PC-9 (cell line): ENCODE measurements around the gene ATN1. TPM values are rescaled to one million over a fixed set of nuclear protein-coding genes. Genes with fewer than 3 reads are reported as not detected.

Experiments used
- BruUV-seq: library from RNA; stranded (reverse); fragments of 400-500 nt; replicated peaks from 2 replicates; lab custom pipeline; 2021; lab: Mats Ljungman, UMichigan
- CTCF ChIA-PET: fragments of 300-600 bp; sonication (Branson Sonifier 250); formaldehyde crosslinking; loops from one replicate; lab custom pipeline; 2022; ENCODE audit warnings: antibody characterized with exemption; lab: Charles Lee
- POLR2A ChIA-PET: fragments of 300-600 bp; sonication (Branson Sonifier 250); formaldehyde crosslinking; loops from one replicate; lab custom pipeline; 2022; ENCODE audit warnings: antibody characterized with exemption; ENCODE audit not compliant: unreplicated experiment; lab: Charles Lee
- DNase-seq, 2 experiments: peaks; one replicate each; pipeline versions ENCODE4 v3.0.0 to v3.0.0-alpha.2; 2015 to 2022; ENCODE audit warnings: mixed read lengths in 1 of 2
- H2AFZ ChIP-seq: fragments of 200-600 bp; sonication (generic); 2 replicates; pipeline ENCODE4 v1.8.1; 2017; ENCODE audit warnings: antibody characterized with exemption
- H3F3A ChIP-seq: fragments of 200-600 bp; sonication (generic); 2 replicates; pipeline ENCODE4 v1.8.1; 2017; ENCODE audit warnings: antibody characterized with exemption, mild to moderate bottlenecking, low read depth; ENCODE audit not compliant: insufficient read depth
- H3K27ac ChIP-seq: fragments of 200-600 bp; sonication (generic); 2 replicates; pipeline ENCODE4 v1.6.1; 2016; ENCODE audit warnings: mixed run types
- H3K27me3 ChIP-seq: fragments of 200-600 bp; sonication (generic); 2 replicates; pipeline ENCODE4 v1.6.1; 2016; ENCODE audit warnings: low read depth, mixed run types; ENCODE audit not compliant: insufficient read depth
- H3K36me3 ChIP-seq: fragments of 200-600 bp; sonication (generic); 2 replicates; pipeline ENCODE4 v1.6.1; 2016; ENCODE audit warnings: low read depth, mixed run types
- H3K4me1 ChIP-seq: fragments of 200-600 bp; sonication (generic); replicated peaks from 2 replicates; pipeline ENCODE4 v1.6.1; 2016; ENCODE audit warnings: mixed run types; ENCODE audit not compliant: insufficient read depth
- H3K4me2 ChIP-seq: fragments of 200-600 bp; sonication (generic); 2 replicates; pipeline ENCODE4 v1.6.1; 2017; ENCODE audit warnings: mixed run types
- H3K4me3 ChIP-seq: fragments of 200-600 bp; sonication (generic); 2 replicates; pipeline ENCODE4 v1.6.1; 2016; ENCODE audit warnings: mixed run types
- H3K79me2 ChIP-seq: fragments of 200-600 bp; sonication (generic); 2 replicates; pipeline ENCODE4 v1.6.1; 2017; ENCODE audit warnings: low read depth, mixed run types
- H3K9me2 ChIP-seq: fragments of 200-600 bp; sonication (generic); 2 replicates; pipeline ENCODE4 v1.8.1; 2017; ENCODE audit warnings: mild to moderate bottlenecking; ENCODE audit not compliant: insufficient read depth
- H3K9me3 ChIP-seq: fragments of 200-600 bp; sonication (generic); 2 replicates; pipeline ENCODE4 v1.8.1; 2016; ENCODE audit warnings: low read depth; ENCODE audit not compliant: insufficient read depth
- H4K20me1 ChIP-seq: fragments of 200-600 bp; sonication (generic); 2 replicates; pipeline ENCODE4 v1.8.1; 2017; ENCODE audit not compliant: insufficient read depth
- CTCF ChIP-seq: fragments of 200-600 bp; sonication (generic); conservative IDR thresholded peaks from 2 replicates; pipeline ENCODE4 v1.6.1; 2017; ENCODE audit warnings: mixed run types, antibody characterized with exemption, mild to moderate bottlenecking, moderate library complexity
- EZH2 ChIP-seq: fragments of 200-600 bp; sonication (generic); IDR thresholded peaks from 2 replicates; pipeline ENCODE4 v1.8.0; 2017; ENCODE audit warnings: antibody characterized with exemption, low read depth
- intact Hi-C: fragments of 100-400 bp; cut with micrococcal nuclease; formaldehyde crosslinking; loops from one replicate; pipeline ENCODE4 v1.10.0; 2022; ENCODE audit not compliant: unreplicated experiment
- total RNA-seq: library from RNA; stranded (reverse); gene quantifications from 2 replicates; pipeline ENCODE4 v1.2.3, GENCODE V29; 2021

ATN1 gene
- total RNA-seq, 1 experiment from 2014 or later, result 158 TPM

- TF ChIP-seq CTCF (no peak), EZH2 (no peak)
Measured at GRCh38 chr12:6899837-6900519, 27.8 kb upstream of the ATN1 start.

GRCh38 chr12:6902448-6902847 lies 25.3 kb upstream of the ATN1 start:
- Histone ChIP-seq H3K79me2 (no peaks in the 10 kb centered on the region), H3K9me2 (no peaks in the 10 kb centered on the region), H2AFZ (no peak overlapping the region), H3F3A (peaks cover 35% of the 10 kb centered on the region; the same call in 1 of the 2 replicates), H3K4me1 (peaks cover 22% of the 10 kb centered on the region), H3K4me3 (no peak overlapping the region), H4K20me1 (no peaks in the 10 kb centered on the region), H3K27ac (no peak overlapping the region), H3K4me2 (no peak overlapping the region), H3K36me3 (no peaks in the 10 kb centered on the region), H3K9me3 (no peaks in the 10 kb centered on the region), H3K27me3 (no peaks in the 10 kb centered on the region)
- BruUV-seq, result no TSS peak
- TF ChIP-seq CTCF (no peak), EZH2 (no peak)
- intact Hi-C loops, result no loop called here
- CTCF ChIA-PET, result interaction anchor here (0.5 to 2.2 kb wide), 4 partner anchors 11 to 751 kb away, joined by 3 to 14 read pairs (median 8); no protein-coding TSS in a partner anchor
- DNase-seq, result no peak
- POLR2A ChIA-PET, result interaction anchor here (0.6 kb wide), 1 partner anchor 302 kb away, joined by 3 read pairs; no protein-coding TSS in a partner anchor

More at GRCh38 chr12:6899837-6900519, 27.8 kb upstream of the ATN1 start:
- Histone ChIP-seq H4K20me1 (no peaks in the 10 kb centered on the region), H3K4me3 (no peak overlapping the region), H2AFZ (no peak overlapping the region), H3K4me1 (peaks cover 25% of the 10 kb centered on the region), H3F3A (peaks cover 28% of the 10 kb centered on the region; the same call in 1 of the 2 replicates), H3K9me2 (no peaks in the 10 kb centered on the region), H3K79me2 (no peaks in the 10 kb centered on the region), H3K36me3 (no peaks in the 10 kb centered on the region), H3K27me3 (no peaks in the 10 kb centered on the region), H3K4me2 (no peak overlapping the region), H3K27ac (no peak overlapping the region), H3K9me3 (no peaks in the 10 kb centered on the region)
- no peak for DNase-seq
- intact Hi-C loops, result no loop called here
- ChIA-PET CTCF (no interaction called here), POLR2A (no interaction called here)
- BruUV-seq, result no TSS peak

- Histone ChIP-seq H3K27ac (0 out of 2 replicates have a peak overlapping the region, but pooled peaks have one; percentile 1), H3K9me3 (no peaks in the 10 kb centered on the region), H2AFZ (peak overlapping the region; percentile 97), H4K20me1 (no peaks in the 10 kb centered on the region), H3K36me3 (no peaks in the 10 kb centered on the region), H3F3A (peaks cover 35% of the 10 kb centered on the region; the same call in 1 of the 2 replicates), H3K4me3 (peak overlapping the region; percentile 86; the same call in 1 of the 2 replicates), H3K79me2 (no peaks in the 10 kb centered on the region), H3K4me1 (peaks cover 22% of the 10 kb centered on the region), H3K9me2 (no peaks in the 10 kb centered on the region), H3K27me3 (no peaks in the 10 kb centered on the region), H3K4me2 (peak overlapping the region; percentile 97)
- intact Hi-C loops, result loop anchor here (2.0 kb wide), 1 partner anchor 51 kb away; the partner anchor contains the start of gene USP5
- TF ChIP-seq CTCF (no peak), EZH2 (no peak)
- ChIA-PET POLR2A (interaction anchor here (0.8 kb wide), 1 partner anchor 57 kb away, joined by 9 read pairs; no protein-coding TSS in a partner anchor), CTCF (interaction anchor here (0.8 to 2.2 kb wide), 2 partner anchors 12 to 31 kb away, joined by 3 to 7 read pairs; partner anchors contain the start of gene SPSB2)
- DNase-seq, result peak in 1 of 2 experiments; percentile 84
- no TSS peak for BruUV-seq
Measured at GRCh38 chr12:6903722-6904121, 24.0 kb upstream of the ATN1 start.
